HG03097 (cell line): Measurements from ENCODE around the gene INAFM2.

Source experiments
- ATAC-seq: cut with Tn5 transposase; IDR thresholded peaks from one replicate; pipeline ENCODE4 v1.9.1; 2021; ENCODE audit not compliant: unreplicated experiment, low FRiP score

Gene INAFM2

DNA sequence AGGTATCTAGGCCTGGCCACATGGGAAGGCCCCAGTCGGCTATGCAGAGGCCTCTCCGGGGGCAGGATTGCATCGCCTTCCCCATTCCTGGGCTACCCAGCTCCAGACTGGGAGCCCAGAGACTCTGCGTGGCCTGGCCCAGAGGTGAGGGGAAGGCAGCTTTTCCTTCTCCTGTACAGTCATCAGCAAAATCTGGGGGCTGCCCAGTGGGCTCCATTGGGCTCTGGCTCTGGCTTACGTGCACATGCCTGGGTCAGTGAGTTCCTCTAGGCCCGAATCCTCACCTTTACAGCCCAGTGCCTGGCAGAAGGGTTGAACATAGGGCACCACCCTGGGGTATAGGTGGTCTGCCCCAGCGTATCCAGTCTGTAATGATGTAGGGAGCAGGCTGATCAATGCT is 36.7 kb upstream of the INAFM2 start:
- ATAC-seq = no peak

DNA sequence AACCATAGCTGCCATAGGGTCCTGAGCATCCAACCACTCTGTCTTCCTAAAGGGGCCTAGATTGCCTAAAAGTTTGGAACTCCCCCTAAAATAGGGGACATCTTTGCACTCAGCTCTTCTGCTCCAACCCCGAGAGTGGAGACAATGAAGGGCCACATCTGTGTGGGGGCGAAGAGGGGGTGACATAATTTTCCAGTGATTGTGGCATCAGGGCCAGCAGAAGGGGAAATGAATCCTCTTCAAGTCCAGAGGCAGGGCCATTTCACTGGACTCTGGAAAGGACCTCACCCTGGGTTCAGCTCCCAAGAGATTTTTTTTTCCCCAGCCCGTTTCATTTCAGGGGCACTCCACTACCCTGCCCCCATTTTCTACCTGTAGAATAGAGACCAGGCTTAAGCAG is 36.0 kb upstream of the INAFM2 start:
- ATAC-seq = no peak

GRCh38 chr15:40287968-40288367 is 35.5 kb upstream of the INAFM2 start:
- ATAC-seq = no peak

DNA sequence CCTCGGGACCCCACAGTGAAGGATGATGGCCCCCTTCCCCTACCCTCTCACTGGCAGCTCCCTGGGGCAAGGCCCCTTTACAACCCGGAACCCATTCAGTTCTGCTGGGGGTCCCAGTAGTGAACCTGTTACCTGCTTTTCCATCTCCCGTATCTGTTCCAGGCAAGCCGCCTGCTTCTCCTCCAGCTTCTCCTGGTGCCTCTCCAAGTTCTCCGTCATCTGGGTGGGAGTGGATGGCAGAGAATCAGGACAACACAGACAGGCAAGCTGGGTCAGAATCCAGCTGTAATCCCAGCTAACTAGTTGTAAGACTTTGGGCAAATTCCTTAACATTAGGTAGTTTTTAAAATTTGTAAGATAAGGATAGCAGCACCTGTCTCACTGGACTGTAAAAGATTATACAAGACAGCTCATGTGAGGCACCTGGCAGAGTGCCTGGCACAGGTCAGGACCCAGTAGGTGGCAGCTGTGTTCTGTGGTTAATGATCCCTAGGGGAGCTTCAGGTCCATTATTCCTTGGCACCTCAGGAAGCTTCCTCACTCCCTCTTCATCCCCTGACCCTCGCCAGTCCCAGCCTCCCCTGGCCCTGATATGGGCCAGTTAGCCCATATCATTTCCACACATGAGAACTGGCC is 34.2 kb upstream of the INAFM2 start:
- no peak for ATAC-seq

- no peak for ATAC-seq
Observed at GRCh38 chr15:40290545-40290917, 33.0 kb upstream of the INAFM2 start.

DNA sequence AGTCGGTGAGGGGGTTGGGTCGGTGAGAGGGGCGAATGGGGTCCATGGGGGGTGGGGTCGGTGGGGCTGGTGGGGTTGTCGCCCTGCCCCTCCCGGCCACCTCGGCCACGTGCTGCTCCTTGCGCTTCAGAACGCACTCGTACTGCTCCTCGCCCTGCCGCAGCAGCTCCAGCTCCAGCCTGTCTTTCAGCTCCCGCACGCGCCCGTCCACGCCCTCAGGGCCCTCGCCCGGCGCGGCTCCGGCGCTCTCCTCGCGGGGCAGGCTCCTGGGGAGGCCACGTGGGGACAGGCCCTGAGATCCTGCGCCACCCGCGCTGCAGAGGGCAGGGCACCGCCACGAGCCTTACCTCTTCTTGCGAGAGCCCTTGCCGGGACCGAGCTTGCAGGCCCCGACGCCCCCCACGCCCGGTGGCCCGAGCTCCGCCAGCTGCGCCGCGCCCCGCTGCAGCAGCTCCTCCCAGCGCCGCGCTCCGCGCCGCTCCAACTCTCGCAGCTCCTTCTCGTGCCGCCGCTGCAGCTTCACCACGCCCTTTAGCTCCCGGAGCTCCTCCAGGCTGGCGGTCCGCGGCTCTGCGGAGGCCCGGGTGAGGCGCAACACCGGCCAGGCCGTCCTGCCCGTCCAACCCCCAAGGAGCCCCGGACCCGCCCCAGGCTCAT is 32.4 kb upstream of the INAFM2 start:
- ATAC-seq = no peak

DNA sequence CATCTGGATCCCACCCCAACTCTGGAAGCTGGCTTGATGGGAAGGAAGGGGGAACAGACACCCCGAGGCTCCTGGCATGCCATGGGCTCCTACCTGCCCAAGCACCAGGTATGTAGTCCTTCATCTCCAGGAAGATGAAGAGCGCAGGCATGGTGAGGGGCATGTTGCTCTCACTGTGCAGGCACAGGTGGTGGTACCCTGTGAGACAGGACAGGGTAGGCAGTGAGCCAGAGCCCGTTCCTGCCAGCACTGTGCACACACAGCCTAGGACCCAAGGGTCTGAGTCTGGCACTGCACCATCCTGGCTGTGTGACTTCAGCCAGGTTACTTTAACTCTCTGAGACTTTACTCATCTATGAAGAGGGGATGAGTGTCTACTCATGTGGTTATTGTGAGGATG is 31.2 kb upstream of the INAFM2 start:
- no peak for ATAC-seq

DNA sequence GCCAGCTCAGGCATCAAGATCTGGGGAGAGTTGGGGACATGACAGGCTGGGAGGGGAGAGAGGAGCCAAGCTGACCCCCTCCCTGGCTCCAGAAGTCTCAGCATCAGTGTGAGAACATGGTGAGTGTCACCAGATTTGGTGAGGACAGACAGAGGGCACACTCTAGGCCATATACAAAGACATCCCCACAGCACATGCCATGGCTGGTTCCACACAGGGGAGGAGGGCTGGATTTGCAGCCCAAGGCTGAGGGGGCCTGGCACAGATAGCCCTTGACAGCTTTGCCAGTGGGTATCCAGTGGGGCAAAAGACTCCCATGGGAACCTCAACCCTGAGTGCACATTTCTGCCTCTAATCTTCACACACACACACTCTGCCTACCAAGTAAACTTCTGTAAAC is 30.5 kb upstream of the INAFM2 start:
- no peak for ATAC-seq

DNA sequence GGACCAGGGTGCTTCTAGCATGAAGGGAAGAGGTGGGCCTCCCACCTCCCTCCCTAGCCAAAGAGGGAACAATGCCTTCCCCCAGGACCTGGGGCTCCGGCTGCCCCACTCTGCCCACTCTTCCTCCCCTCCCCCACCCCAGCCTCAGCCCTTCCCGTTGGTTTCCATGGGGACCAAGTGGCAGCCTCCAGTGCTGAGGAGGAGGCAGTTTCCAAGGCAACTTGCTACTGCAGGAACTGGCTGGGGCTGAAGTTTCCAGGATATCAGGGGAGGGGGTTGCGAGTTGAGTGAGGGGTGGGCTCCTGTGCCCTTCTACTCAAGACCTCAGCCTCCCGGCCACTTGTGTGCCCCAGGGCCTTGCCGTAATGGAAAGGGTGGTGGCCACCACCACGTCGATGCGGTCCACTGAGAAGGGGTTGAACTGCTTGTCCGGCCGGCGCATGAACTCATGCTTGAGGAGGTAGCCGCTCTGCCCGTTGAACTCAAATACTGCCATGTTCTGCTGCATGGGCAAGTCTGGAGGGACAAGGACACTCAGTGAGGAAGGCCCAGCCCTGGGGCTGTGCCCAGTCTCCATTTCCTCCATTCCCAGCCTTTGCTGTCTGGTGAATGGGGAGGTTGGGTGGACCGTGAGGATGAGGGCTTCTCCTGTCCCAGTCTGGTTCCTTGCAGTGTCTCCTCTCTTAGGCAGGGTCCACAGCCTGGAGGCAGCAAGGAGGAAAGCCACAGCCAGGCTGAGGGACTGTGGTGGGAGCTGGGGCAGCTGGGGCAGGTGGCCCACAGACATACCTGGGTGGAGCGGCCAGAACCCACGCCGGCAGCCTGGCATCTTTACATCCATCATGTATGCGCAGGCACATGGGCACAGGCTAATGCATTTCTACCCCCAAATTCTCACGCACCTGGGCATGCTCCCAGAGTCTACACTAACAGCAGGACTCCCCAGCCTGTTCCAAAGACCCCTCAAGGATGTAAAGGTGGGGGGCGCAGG is 29.3 kb upstream of the INAFM2 start:
- no peak for ATAC-seq

- no peak for ATAC-seq
Observed at GRCh38 chr15:40295297-40295696, 28.2 kb upstream of the INAFM2 start.

DNA sequence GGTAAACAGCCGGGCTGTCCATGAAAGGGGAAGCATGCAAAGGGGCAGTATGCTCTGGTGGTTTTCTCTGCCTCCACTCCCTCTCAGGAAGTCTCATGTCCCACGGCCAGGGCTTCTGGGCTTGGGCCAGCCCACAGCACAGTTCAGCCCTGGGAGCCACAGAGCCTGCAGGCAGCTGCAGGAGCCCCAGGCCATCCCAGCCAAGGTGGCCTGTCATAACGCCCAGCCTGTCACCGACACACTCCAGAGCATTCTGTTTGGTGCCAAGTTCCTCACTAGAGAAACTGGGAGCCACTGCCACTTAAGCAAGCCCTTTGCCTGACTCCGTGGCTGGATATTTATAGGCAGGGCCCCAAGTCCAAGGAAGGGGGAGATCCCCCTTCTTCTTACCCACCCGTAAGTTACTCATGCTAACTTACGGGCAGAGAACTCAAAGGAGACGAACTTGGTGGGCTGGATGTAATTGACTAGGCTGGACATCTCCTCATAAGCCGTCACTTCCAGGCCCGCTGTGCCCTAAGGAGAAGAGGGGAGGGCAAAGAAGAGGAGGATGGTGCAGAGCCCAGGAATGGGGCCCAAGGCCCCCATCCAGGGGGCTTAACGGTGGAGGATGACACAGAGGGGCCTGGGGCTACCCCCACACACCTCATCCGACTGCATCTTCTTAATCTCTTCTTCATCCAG is 27.5 kb upstream of the INAFM2 start:
- ATAC-seq = no peak

DNA sequence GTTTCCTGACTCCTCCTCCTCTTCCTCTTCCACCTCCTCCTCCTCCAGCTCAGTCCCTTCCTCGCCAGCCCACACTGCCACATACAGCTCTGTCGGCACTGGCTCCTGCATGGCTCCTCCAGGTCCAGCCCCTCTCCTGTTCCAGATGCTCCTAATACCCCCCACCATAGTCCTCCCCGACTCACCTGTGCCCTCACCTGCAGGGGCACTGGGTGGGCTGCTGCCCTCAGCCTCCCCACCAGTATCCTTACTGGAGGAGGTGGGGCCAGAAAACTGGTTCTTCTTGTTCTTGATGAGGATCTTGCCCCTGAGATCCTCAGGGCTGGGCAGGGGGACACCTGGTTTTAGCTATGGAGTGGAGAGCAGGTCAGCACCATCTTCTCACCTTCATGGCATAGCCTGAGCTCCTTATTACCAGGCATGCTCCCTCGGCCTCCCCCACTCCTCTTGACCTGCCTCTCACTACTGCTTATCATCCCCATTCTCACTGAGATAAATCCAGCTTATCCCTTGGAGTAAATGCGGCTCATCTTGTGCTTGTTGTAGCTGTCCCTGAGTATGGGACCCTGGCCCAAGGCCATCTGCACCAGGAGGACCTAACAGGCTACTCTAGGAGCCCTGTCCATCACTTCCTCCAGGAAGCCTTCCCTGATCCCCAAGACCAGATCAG is 26.8 kb upstream of the INAFM2 start:
- ATAC-seq = no peak

DNA sequence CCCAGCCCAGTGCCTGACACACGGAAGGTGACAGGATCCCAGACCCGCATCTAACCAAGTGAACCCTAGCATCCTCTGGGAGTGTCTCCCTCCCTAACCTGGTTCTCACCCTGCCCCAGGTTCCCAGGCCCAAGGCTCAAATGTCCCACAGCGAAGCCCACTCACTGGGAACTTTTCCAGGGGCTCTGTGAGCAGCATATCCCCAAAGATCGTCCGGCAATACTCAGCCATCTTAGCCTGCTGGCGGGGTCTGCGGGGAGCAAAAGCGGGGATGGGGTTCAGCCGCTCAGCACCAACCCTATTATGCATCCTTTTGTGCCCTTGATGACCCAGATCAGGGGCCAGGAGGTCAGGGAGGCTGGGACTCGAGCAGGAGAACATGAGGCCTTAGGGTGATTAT is 26.1 kb upstream of the INAFM2 start:
- ATAC-seq = no peak

GRCh38 chr15:40298216-40298935 is 25.1 kb upstream of the INAFM2 start:
- ATAC-seq = no peak

DNA sequence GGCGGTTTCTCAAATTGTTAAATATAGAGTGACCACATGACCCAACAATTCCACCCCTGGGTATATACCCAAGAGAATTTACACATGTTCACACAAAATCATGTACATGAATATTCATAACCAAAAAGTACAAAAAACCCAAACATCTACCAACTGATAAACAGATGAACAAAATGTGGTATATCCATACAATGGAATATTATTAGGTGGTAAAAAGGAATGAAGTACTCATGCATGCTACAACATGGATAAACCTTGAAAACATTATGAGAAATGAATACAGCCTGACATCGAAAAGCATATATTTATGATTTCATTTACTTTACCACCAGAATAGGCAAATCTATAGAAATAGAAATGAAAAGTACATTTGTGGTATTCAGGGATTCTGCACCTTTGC is 23.1 kb upstream of the INAFM2 start:
- ATAC-seq = no peak

DNA sequence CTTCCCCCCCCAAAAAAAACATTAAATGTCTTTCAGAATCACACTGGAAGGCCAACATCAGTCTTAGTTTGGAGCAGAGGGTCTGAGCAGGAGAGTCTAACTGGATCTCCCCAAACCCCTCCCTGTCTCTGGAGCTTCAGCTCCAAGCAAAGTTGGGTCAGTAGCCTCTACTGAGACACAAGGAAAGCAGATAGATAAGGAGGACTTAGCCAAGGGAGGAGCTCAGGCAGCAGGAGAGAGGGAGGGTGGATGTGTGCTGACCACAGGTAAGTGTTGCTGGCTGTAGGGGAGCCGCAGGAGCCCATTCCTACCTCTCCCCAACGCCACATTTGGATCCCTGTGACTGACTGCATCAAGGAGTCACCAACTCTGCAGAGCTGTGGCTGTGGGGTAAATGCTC is 22.7 kb upstream of the INAFM2 start:
- ATAC-seq = no peak

DNA sequence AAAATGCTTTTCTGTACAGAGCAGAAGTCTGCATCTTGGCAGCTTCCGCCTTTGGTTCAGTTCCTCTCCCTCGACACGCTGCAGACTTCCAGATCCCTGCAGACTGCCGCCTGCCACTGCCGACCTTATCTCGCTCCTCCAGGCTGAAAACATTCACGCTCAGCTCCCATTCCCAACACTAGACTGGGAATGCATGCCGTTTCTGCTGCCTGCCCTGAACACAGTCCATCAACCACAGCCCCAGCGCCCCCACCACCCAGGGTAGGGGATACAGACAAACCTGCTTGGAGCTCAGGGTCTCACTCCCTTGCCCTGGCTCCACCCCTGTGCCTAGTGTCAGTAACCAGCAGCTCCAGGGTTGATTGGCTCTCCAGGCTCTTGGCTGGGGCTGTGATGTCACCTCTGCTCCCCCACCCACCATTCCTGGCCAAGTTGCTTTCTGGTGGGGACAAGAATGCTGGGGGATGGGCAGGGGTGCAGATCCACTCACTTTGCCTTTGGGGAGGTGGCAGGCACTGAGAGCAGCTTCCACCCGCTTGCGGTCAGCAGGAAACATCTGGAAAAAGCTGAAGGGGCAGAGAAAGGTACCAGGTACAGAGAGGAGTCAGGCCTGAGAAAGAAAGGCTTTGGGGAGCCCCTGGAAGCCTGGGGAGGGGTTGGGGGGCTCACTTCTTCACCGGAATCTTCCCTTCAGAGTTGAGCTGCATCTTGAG is 21.9 kb upstream of the INAFM2 start:
- no peak for ATAC-seq

GRCh38 chr15:40302288-40302886 is 21.1 kb upstream of the INAFM2 start:
- no peak for ATAC-seq

- ATAC-seq = no peak
Observed at GRCh38 chr15:40302981-40303380, 20.5 kb upstream of the INAFM2 start.
